HepG2 (cell line): ENCODE results near the gene MRPL14. TPM values are rescaled to one million over a fixed set of nuclear protein-coding genes. Genes with fewer than 3 reads are reported as not detected.

Experiments
- ATAC-seq: fragments of 200-7000 bp; cut with Tn5 transposase; 3 replicates; pipeline ENCODE4 v1.9.1; 2020; ENCODE audit warnings: mild to moderate bottlenecking, moderate library complexity
- BruUV-seq: library from RNA; stranded (reverse); fragments of 400-500 nt; replicated peaks from 2 replicates; lab custom pipeline; 2021; lab: Mats Ljungman, UMichigan
- CTCF ChIA-PET: fragments of 300-600 bp; formaldehyde crosslinking; extraction: SDS; loops from one replicate; lab custom pipeline; 2021; ENCODE audit warnings: low total read pairs, inconsistent platforms, low intra/inter-chr PET ratio; lab: Yijun Ruan, JAX
- POLR2A ChIA-PET: fragments of 350-600 bp; sonication (Branson Sonifier 250); formaldehyde crosslinking; loops from one replicate; lab custom pipeline; 2020; ENCODE audit warnings: antibody characterized with exemption, inconsistent platforms; lab: Yijun Ruan, JAX
- DNase-seq: peaks from one replicate; pipeline ENCODE4 v3.0.0-alpha.2; 2015; ENCODE audit warnings: low spot score
- FAIRE-seq: peaks from 3 replicates; lab custom pipeline; 2011; peaks lifted over from hg19 to GRCh38; lab: Jason Lieb, UNC
- H2AFZ ChIP-seq: one replicate; pipeline ENCODE4 v1.6.1; 2011; ENCODE audit warnings: low read length, inconsistent platforms
- H3K27ac ChIP-seq: fragments of 300-600 bp; 3 replicates; pipeline ENCODE4 v1.8.0; 2011; ENCODE audit warnings: mixed run types, mild to moderate bottlenecking, mixed read lengths, low read length, inconsistent platforms; ENCODE audit not compliant: insufficient read depth; ENCODE audit errors: extremely low read length
- H3K27me3 ChIP-seq, 2 experiments: fragments of 200-600 bp in 1 of 2; 2 replicates in 1 of 2; 3 replicates in 1 of 2; pipeline versions ENCODE4 v1.6.0 to v1.8.0; 2011; ENCODE audit warnings: low read length in 2 of 2, mild to moderate bottlenecking in 2 of 2, moderate library complexity in 2 of 2, inconsistent platforms in 1 of 2; ENCODE audit not compliant: insufficient read depth in 2 of 2, control insufficient read depth in 1 of 2
- H3K36me3 ChIP-seq, 2 experiments: fragments of 200-600 bp in 1 of 2; replicated peaks in 1 of 2; 2 replicates in 1 of 2; 3 replicates in 1 of 2; pipeline versions ENCODE4 v1.5.1 to v1.8.0; 2011; ENCODE audit warnings: low read length in 2 of 2, inconsistent platforms in 1 of 2; ENCODE audit not compliant: insufficient read depth in 2 of 2, control insufficient read depth in 1 of 2
- H3K4me1 ChIP-seq: 2 replicates; pipeline ENCODE4 v1.5.1; 2012; ENCODE audit warnings: low read length, inconsistent platforms; ENCODE audit not compliant: insufficient read depth
- H3K4me2 ChIP-seq: 2 replicates; pipeline ENCODE4 v1.6.0; 2011; ENCODE audit warnings: low read depth, low read length, inconsistent platforms
- H3K4me3 ChIP-seq, 3 experiments: fragments of 200-600 bp in 1 of 3; sonication (generic), shearing (Covaris generic) in 1 of 3; replicated peaks in 1 of 3; 2 replicates each; pipeline ENCODE4 v1.5.1; 2011 to 2016; ENCODE audit warnings: low read length in 3 of 3, inconsistent platforms in 2 of 3, low read depth in 2 of 3, mild to moderate bottlenecking in 2 of 3, control low read depth in 1 of 3, mixed read lengths in 1 of 3; ENCODE audit not compliant: insufficient read depth in 1 of 3
- H3K79me2 ChIP-seq: one replicate; pipeline ENCODE4 v1.6.1; 2011; ENCODE audit warnings: low read length, inconsistent platforms; ENCODE audit not compliant: insufficient read depth
- H3K9ac ChIP-seq: 2 replicates; pipeline ENCODE4 v1.6.0; 2011; ENCODE audit warnings: mild to moderate bottlenecking, low read depth, low read length, inconsistent platforms; ENCODE audit not compliant: insufficient read depth
- H3K9me3 ChIP-seq: 2 replicates; pipeline ENCODE4 v1.5.1; 2012; ENCODE audit warnings: mild to moderate bottlenecking, low read length
- H4K20me1 ChIP-seq: 2 replicates; pipeline ENCODE4 v1.6.0; 2011; ENCODE audit warnings: inconsistent platforms, mild to moderate bottlenecking, low read length, moderate library complexity; ENCODE audit not compliant: insufficient read depth
- ELF3 ChIP-seq: IDR thresholded peaks from 2 replicates; pipeline ENCODE4 v1.6.1; 2016; ENCODE audit warnings: missing genetic modification reagents, missing compliant biosample characterization
- ESRRA ChIP-seq: sonication (generic); formaldehyde crosslinking; IDR thresholded peaks from 2 replicates; pipeline ENCODE4 v1.5.1; 2020; ENCODE audit warnings: mild to moderate bottlenecking, low read depth, missing genetic modification reagents
- FOXK1 ChIP-seq: sonication (generic); formaldehyde crosslinking; IDR thresholded peaks from 2 replicates; pipeline ENCODE4 v1.4.0; 2020; ENCODE audit warnings: low read depth, missing genetic modification reagents, borderline replicate concordance
- FOXK2 ChIP-seq: fragments of 450-650 bp; IDR thresholded peaks from 2 replicates; pipeline ENCODE4 v1.6.1; 2016
- KLF6 ChIP-seq: IDR thresholded peaks from 2 replicates; pipeline ENCODE4 v1.8.0; 2016; ENCODE audit warnings: missing biosample characterization, missing genetic modification reagents
- SUZ12 ChIP-seq: fragments of 150-350 bp; IDR thresholded peaks from 2 replicates; pipeline ENCODE4 v1.6.1; 2014; ENCODE audit warnings: low read depth, low read length
- ZBTB3 ChIP-seq: sonication (generic); formaldehyde crosslinking; IDR thresholded peaks from 2 replicates; pipeline ENCODE4 v1.4.0; 2020; ENCODE audit warnings: low read depth, mild to moderate bottlenecking, moderate library complexity, missing genetic modification reagents, borderline replicate concordance
- ZNF207 ChIP-seq: fragments of 450-650 bp; IDR thresholded peaks from 2 replicates; pipeline ENCODE4 v1.6.1; 2016; ENCODE audit warnings: antibody characterized with exemption, borderline replicate concordance
- ZNF382 ChIP-seq: sonication (generic); formaldehyde crosslinking; IDR thresholded peaks from 2 replicates; pipeline ENCODE4 v1.5.0; 2020; ENCODE audit warnings: missing genetic modification reagents, mild to moderate bottlenecking, borderline replicate concordance
- ZNF781 ChIP-seq: sonication (generic); formaldehyde crosslinking; IDR thresholded peaks from 2 replicates; pipeline ENCODE4 v1.5.1; 2020; ENCODE audit warnings: borderline replicate concordance, mild to moderate bottlenecking, missing genetic modification reagents; ENCODE audit errors: not compliant biosample characterization
- WGBS: methylation state at CpG from one replicate; pipeline ENCODE4 v1.1.6; 2017; ENCODE audit warnings: low lambda C conversion rate; 5-methylcytosine and 5-hydroxymethylcytosine counted together
- in situ Hi-C: cut with HindIII; loops from 2 replicates; pipeline ENCODE4 v1.10.0; 2017; ENCODE audit warnings: low pct_unique_long_range_greater_than_20kb; ENCODE audit not compliant: extremely low pct_ligation_motif_present
- intact Hi-C: fragments of 100-400 bp; cut with micrococcal nuclease; formaldehyde crosslinking; loops from one replicate; pipeline ENCODE4 v1.10.0; 2022; ENCODE audit not compliant: unreplicated experiment
- polyA plus RNA-seq, 8 experiments: library from polyadenylated mRNA; depleted of rRNA in 3 of 8; stranded (reverse) in 7 of 8; unstranded in 1 of 8; fragments of >200 nt; fragmentation: Illumina TruSeq in 4 of 8; extraction: Trizol in 4 of 8; gene quantifications; 2 replicates each; pipeline versions ENCODE4 v1.2.1 to v1.2.3, GENCODE V29; 2011 to 2016; ENCODE audit warnings: low read depth in 4 of 8, missing spikeins in 1 of 8, mixed read lengths in 1 of 8; ENCODE audit not compliant: insufficient read depth in 1 of 8
- total RNA-seq, 5 experiments: library from RNA; depleted of rRNA; stranded (reverse); fragments of >200 nt; fragmentation: Illumina TruSeq; extraction: Trizol; gene quantifications; 2 replicates each; pipeline ENCODE4 v1.2.3, GENCODE V29; 2016; ENCODE audit warnings: low read depth in 1 of 5
- TF ChIP-seq, protein P1 (sequence below): IDR thresholded peaks from 2 replicates; pipeline ENCODE4 v1.6.1; 2016; ENCODE audit warnings: low read depth

Gene MRPL14
- total and polyA plus RNA-seq, 2 of the 13 experiments (the other 11 are each of a cell fraction or from before 2014, with no cell fraction given) = 157 to 178 TPM

GRCh38 chr6:44116641-44117382 is 10.4 kb downstream of the MRPL14 start (continued):
- no peak for TF ChIP-seq ZNF382
- no peak for TF ChIP-seq ELF3 (CRISPR knock-in tag)
- TF ChIP-seq SUZ12 = no peak
- no peak for TF ChIP-seq KLF6 (CRISPR knock-in tag)
- TF ChIP-seq FOXK1 (CRISPR knock-in tag) = no peak
- TF ChIP-seq ESRRA = 0 out of 2 replicates have a peak, but pooled peaks have one; percentile 35
- TF ChIP-seq, protein P1, sequence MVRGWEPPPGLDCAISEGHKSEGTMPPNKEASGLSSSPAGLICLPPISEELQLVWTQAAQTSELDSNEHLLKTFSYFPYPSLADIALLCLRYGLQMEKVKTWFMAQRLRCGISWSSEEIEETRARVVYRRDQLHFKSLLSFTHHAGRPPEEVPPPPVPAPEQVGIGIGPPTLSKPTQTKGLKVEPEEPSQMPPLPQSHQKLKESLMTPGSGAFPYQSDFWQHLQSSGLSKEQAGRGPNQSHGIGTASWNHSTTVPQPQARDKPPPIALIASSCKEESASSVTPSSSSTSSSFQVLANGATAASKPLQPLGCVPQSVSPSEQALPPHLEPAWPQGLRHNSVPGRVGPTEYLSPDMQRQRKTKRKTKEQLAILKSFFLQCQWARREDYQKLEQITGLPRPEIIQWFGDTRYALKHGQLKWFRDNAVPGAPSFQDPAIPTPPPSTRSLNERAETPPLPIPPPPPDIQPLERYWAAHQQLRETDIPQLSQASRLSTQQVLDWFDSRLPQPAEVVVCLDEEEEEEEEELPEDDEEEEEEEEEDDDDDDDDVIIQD (CRISPR knock-in tag) = no peak
- TF ChIP-seq, all 625 proteins: peak for 29

DNA sequence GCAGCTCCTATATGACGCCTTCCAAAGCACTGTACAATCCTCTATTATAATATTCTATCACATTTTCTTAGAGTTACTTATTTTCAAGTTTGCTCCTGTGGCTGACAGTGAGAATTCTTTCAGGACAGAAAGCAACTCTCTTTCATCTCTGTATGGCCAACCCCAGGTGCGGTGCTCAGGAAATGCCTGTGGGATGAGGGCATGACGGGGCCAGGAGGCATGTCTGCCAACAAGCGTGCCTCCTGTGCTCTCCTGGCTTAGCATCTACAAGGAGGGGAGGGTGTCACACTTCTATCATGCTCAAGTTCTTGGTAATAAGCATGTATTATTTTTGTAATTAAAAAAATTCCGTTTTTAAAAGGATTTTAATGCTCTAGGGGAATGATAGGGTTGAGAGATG is 11.4 kb downstream of the MRPL14 start:
- no peak overlapping the region for H2AFZ ChIP-seq
- peak overlapping the region; percentile 26 for H3K27ac ChIP-seq
- peaks cover 45% of the 10 kb centered on the region for H4K20me1 ChIP-seq
- H3K79me2 ChIP-seq = peaks cover 74% of the 10 kb centered on the region
- no peak overlapping the region for H3K9ac ChIP-seq
- H3K9me3 ChIP-seq = no peaks in the 10 kb centered on the region
- in situ Hi-C loops (no loop called here), intact Hi-C loops (no loop called here)
- no TSS peak for BruUV-seq
- H3K4me2 ChIP-seq = no peak overlapping the region
- H3K27me3 ChIP-seq = no peaks in the 10 kb centered on the region
- DNase-seq (no peak), FAIRE-seq (no peak), ATAC-seq (no peak)
- peaks cover 100% of the 10 kb centered on the region for H3K4me1 ChIP-seq
- ChIA-PET POLR2A (interaction anchor here (0.6 kb wide), 1 partner anchor 21 kb away, joined by 3 read pairs; no protein-coding TSS in a partner anchor), CTCF (interaction anchor here (0.6 kb wide), 1 partner anchor 16 kb away, joined by 3 read pairs; no protein-coding TSS in a partner anchor)
- H3K36me3 ChIP-seq = peaks cover 15 to 50% of the 10 kb centered on the region in 2 experiments
- H3K4me3 ChIP-seq = no peak overlapping the region
- TF ChIP-seq ZNF207 (no peak), FOXK2 (no peak), ZBTB3 (CRISPR knock-in tag) (no peak), ZNF781 (CRISPR knock-in tag) (no peak)
- WGBS = 92% methylated on average over 5 of the region's 5 CpGs
